T-helper 9 cell (primary cell): Measurements from ENCODE around the gene KRTAP5-5.

Experiments
- DNase-seq: peaks from one replicate; pipeline ENCODE4 v3.0.0-alpha.2; 2020

Gene KRTAP5-5

GRCh38 chr11:1679881-1680280, 50.3 kb downstream of the KRTAP5-5 start:
- no peak for DNase-seq
